Keratinocyte (primary cell): ENCODE results near the gene RAB9A.

Experiments
- EZH2 ChIP-seq: IDR thresholded peaks from one replicate; pipeline ENCODE4 v1.6.1; 2012; ENCODE audit warnings: inconsistent platforms, mild to moderate bottlenecking, low read length, moderate library complexity
- TF ChIP-seq, protein P1 (sequence below), 3 experiments: IDR thresholded peaks in 1 of 3; conservative IDR thresholded peaks in 1 of 3; optimal IDR thresholded peaks in 1 of 3; 2 replicates in 2 of 3; 3 replicates in 1 of 3; pipeline versions ENCODE3 to v1.5.1; 2011; ENCODE audit warnings: low read length in 3 of 3, mild to moderate bottlenecking in 3 of 3, moderate library complexity in 2 of 3, control low read depth in 1 of 3, inconsistent platforms in 1 of 3; ENCODE audit not compliant: insufficient read depth in 2 of 3; ENCODE audit errors: extremely low read depth in 1 of 3

DNA sequence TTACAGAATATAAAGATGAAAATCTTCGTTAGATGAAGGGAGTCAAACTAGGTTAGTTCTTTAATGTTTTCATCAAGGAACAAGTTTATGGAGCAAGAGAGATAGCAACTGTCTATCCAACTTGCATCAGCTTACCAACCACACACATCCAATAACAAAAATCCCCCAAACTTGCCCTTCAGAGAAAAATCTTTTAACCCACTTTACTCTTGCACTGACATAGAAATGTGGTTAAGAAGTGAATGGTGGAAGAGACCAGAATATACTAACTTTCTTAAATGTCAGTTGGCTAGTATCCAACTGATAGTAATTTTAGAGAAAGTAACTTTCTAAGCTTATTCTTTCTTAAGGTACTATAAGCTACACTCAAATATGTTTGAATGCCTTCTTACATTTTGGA is 1.7 kb upstream of the RAB9A start:
- TF ChIP-seq EZH2, result no peak
- TF ChIP-seq, protein P1, sequence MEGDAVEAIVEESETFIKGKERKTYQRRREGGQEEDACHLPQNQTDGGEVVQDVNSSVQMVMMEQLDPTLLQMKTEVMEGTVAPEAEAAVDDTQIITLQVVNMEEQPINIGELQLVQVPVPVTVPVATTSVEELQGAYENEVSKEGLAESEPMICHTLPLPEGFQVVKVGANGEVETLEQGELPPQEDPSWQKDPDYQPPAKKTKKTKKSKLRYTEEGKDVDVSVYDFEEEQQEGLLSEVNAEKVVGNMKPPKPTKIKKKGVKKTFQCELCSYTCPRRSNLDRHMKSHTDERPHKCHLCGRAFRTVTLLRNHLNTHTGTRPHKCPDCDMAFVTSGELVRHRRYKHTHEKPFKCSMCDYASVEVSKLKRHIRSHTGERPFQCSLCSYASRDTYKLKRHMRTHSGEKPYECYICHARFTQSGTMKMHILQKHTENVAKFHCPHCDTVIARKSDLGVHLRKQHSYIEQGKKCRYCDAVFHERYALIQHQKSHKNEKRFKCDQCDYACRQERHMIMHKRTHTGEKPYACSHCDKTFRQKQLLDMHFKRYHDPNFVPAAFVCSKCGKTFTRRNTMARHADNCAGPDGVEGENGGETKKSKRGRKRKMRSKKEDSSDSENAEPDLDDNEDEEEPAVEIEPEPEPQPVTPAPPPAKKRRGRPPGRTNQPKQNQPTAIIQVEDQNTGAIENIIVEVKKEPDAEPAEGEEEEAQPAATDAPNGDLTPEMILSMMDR (optimal IDR thresholded peaks at IDR 0.05 in 1 of 3, IDR thresholded peaks at IDR 0.05 in 1 of 3, conservative IDR thresholded peaks at IDR 0.05 in 1 of 3; ENCODE audit: extremely low read depth in 1 of 3, insufficient read depth in 2 of 3, low read length in 3 of 3), result no peak
